ENCODE measurements around the gene ADISSP. TPM values are rescaled to one million over a fixed set of nuclear protein-coding genes. Genes with fewer than 3 reads are reported as not detected.

ADISSP gene
- total RNA-seq, 6 experiments from 2014 or later: 86.0 to 105 (median 89.9) TPM

DNA sequence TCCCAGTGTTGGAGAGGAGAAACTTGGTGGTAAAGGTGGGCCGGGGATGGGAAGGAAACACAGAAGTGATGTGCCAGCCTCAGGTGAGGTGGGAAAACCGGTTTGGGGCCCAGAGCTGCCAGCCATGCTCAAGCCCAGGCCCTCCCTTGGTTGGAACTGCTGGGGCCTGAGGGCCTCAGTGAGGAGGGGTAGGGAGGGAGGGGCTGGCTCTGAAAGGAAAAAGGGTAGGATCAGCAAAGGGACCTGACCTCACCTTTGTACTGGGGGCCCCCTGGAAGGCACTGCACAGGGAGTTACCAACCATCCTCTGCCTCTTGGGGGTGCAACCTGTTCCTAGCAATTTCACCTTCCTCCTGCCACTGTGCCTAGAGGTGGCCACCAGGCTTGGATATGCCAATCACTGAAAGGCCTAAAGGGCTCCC lies 15.5 kb upstream of the ADISSP start:
- DNase-seq: no peak
- Mint-ChIP-seq H3K4me3 (peak overlapping the region; percentile 39), H3K36me3 (ENCODE audit: low read depth) (peaks cover 11% of the 10 kb centered on the region), H3K4me1 (ENCODE audit: low read depth) (peaks cover 37% of the 10 kb centered on the region), H3K9me3 (no peaks in the 10 kb centered on the region), H3K27me3 (ENCODE audit: insufficient read depth) (peaks cover 2% of the 10 kb centered on the region), H3K27ac (peak overlapping the region; percentile 49)
- TF ChIP-seq, protein P1, sequence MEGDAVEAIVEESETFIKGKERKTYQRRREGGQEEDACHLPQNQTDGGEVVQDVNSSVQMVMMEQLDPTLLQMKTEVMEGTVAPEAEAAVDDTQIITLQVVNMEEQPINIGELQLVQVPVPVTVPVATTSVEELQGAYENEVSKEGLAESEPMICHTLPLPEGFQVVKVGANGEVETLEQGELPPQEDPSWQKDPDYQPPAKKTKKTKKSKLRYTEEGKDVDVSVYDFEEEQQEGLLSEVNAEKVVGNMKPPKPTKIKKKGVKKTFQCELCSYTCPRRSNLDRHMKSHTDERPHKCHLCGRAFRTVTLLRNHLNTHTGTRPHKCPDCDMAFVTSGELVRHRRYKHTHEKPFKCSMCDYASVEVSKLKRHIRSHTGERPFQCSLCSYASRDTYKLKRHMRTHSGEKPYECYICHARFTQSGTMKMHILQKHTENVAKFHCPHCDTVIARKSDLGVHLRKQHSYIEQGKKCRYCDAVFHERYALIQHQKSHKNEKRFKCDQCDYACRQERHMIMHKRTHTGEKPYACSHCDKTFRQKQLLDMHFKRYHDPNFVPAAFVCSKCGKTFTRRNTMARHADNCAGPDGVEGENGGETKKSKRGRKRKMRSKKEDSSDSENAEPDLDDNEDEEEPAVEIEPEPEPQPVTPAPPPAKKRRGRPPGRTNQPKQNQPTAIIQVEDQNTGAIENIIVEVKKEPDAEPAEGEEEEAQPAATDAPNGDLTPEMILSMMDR (IDR thresholded peaks at IDR 0.05): no peak

DNA sequence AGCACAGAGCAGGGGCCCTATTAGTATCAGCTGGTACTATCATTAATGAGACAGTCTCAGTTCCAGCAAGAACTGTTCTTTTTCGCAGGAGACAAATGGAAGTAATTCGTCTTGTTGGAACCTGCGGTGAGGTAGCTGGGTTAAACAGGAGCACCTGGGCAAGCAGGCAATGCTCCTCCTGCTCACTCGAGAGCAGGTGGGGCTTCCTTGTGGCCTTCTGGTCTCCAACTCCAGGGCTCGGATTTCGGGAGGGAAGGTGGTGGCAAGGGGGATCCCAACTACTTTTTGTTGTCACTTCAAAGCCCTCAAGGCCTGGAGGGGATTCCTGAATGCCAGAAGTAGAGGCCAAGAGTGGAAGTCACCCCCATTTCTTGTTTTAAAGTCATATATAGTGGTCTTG lies 15.0 kb upstream of the ADISSP start:
- peaks cover 2% of the 10 kb centered on the region for H3K27me3 Mint-ChIP-seq (ENCODE audit: insufficient read depth)
- TF ChIP-seq, protein P1 (IDR thresholded peaks at IDR 0.05): no peak
- no peak overlapping the region for H3K4me3 Mint-ChIP-seq
- H3K4me1 Mint-ChIP-seq (ENCODE audit: low read depth): peaks cover 34% of the 10 kb centered on the region
- DNase-seq: no peak
- no peaks in the 10 kb centered on the region for H3K9me3 Mint-ChIP-seq
- peak overlapping the region; percentile 49 for H3K27ac Mint-ChIP-seq
- peaks cover 11% of the 10 kb centered on the region for H3K36me3 Mint-ChIP-seq (ENCODE audit: low read depth)

DNA sequence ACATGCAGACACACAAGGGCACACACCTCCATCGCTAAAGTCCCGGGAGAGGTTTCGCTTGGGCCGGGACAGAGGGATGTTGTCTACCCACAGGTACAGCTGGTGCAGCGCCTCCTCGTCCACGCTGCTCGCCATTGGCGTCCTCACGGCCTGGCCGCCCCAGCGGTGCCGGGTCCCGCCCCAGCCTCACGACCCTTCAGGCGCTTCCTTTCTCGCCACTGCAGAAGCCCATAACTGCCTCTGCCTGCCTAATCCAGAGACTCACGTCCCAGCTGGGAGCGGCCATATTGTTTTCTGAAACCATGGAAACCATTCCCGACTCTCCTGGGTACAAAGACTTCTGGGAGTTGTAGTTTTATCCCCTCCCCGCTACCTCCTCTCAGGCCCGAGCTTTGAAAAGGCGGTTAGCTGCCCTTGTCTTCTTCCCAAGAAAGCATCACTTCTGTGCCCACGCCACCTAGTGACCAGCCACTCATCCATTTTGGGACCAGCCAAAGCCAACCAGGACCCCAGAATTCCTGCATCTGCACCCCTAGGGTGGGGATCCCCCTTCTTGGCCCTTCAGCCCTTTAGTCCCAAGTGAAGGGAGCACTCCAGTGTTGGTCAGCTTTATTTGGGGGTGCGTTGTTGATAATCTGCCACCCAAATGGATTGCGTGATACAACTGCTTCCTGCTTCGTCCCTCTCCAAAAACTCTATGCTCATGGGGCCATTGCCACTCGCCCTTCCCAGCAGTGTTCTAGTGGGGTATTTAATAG lies 13.8 kb upstream of the ADISSP start, which contains the start of gene SPEF1:
Gene SPEF1, minus strand, starts transcription at position 296 of the 758 bp plus-strand sequence. Its CDS starts 161 bp downstream, at position 135.
- H3K27ac Mint-ChIP-seq: peak within 1 kb of the TSS; percentile 76
- H3K4me3 Mint-ChIP-seq: peak within 1 kb of the TSS; percentile 85
- peaks cover 11% of the 10 kb centered on the region for H3K36me3 Mint-ChIP-seq (ENCODE audit: low read depth)
- peaks cover 2% of the 10 kb centered on the region for H3K27me3 Mint-ChIP-seq (ENCODE audit: insufficient read depth)
- peaks cover 36% of the 10 kb centered on the region for H3K4me1 Mint-ChIP-seq (ENCODE audit: low read depth)
- DNase-seq: peak; percentile 96
- TF ChIP-seq, protein P1 (IDR thresholded peaks at IDR 0.05): peak; percentile 81
- H3K9me3 Mint-ChIP-seq: no peaks in the 10 kb centered on the region

DNA sequence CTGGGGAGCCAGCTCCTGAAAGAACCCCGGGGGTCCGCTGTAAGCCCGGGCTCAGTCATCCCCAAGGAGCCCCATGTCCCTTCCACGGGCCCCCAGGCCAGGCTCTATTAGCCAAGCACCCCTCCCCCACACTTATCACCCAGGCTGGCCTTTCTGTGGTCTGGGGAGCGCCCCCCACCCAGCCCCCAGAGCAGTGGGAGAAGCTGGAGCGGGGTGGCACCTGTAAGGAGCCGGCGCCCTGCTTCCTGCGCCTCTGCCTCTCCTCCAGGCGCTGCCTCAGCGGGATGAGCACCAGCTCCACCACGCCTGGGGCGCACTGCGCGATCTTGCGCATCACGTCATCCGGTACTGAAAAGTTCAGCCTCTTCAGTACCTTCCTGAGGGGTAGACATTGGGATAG lies 11.4 kb upstream of the ADISSP start:
- Mint-ChIP-seq H3K27me3 (ENCODE audit: insufficient read depth) (peaks cover 3% of the 10 kb centered on the region; the same call in 1 of the 2 replicates), H3K4me3 (no peak overlapping the region), H3K4me1 (ENCODE audit: low read depth) (peaks cover 24% of the 10 kb centered on the region), H3K27ac (no peak overlapping the region), H3K36me3 (ENCODE audit: low read depth) (no peaks in the 10 kb centered on the region), H3K9me3 (no peaks in the 10 kb centered on the region)
- TF ChIP-seq, protein P1 (IDR thresholded peaks at IDR 0.05): no peak
- no peak for DNase-seq

DNA sequence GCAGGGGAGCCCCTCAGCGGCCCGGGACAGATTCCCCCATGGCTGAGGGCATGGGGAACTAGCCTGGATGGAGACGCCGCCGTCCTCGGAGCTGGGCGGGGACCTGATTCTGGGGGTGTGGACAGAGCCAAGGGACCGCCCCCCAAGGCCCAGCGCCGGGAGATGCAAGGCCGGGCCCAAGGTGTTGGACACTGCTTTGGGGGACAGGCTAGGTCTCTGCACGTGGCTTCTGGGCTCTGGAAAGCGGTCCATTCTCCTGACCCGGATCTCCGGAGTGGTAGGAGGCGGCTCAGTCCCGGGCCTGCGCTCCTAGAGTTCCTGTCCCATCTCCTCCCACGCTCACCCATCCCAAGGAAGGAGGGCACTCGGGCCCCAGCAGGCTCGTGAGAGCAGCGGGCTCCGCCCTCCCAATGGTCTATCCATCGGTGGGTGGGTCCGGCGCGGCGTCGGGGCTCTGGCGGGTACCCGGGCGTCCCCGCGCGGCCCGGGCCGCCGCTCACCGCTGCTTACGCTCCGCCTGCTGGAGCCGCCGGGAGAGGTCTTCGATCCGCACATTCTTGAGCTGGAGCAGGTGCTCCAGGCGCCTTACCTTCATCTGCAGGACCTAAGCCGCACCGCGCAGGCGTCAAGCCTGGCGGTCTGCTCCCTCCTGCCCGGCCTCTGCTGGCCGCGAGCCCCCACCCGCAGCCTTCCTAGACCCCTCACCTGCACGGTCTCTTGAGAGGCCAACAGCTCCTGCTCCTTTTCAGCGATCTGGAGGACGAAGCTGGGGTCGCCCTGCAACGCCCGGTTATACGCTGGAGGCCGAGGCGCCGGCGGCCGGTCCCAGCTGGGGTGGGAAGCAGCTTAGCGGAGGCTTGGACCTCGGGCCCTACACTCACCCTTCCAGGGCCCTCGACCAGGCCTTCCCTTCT lies 10.4 kb upstream of the ADISSP start:
- Mint-ChIP-seq H3K4me1 (ENCODE audit: low read depth) (peaks cover 16% of the 10 kb centered on the region), H3K27me3 (ENCODE audit: insufficient read depth) (peaks cover 3% of the 10 kb centered on the region; the same call in 1 of the 2 replicates), H3K9me3 (no peaks in the 10 kb centered on the region), H3K4me3 (peak overlapping the region; percentile 83), H3K27ac (no peak overlapping the region), H3K36me3 (ENCODE audit: low read depth) (no peaks in the 10 kb centered on the region)
- peak; percentile 6 for DNase-seq
- TF ChIP-seq, protein P1 (IDR thresholded peaks at IDR 0.05): peak; percentile 11; the same call in 1 of the 2 replicates
